NCI-H2081 (cell line): ENCODE measurements around the gene GPR3.

Experiments
- DNase-seq, 2 experiments: peaks; one replicate each; lab custom pipeline; 2025; lab: John Stamatoyannopoulos, UW

The GPR3 gene

DNA sequence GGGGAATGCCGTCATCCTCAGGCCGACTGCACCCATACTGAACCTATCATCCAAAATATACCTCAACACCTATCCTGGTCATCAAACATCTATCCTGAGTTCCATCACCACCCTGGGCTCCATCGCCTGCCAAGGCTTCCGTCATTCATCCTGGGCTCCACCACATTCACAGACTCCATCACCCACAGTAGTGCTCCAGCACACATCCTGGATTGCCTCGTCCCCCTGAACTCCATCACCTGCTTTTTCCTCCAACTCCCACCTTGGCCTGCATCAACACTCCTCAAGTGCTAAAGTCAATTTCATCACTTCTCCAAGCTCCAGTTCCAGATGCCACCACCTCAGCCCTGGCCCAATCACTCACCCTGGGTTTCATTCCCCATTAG, 33.5 kb upstream of the GPR3 start:
- DNase-seq = no peak

DNA sequence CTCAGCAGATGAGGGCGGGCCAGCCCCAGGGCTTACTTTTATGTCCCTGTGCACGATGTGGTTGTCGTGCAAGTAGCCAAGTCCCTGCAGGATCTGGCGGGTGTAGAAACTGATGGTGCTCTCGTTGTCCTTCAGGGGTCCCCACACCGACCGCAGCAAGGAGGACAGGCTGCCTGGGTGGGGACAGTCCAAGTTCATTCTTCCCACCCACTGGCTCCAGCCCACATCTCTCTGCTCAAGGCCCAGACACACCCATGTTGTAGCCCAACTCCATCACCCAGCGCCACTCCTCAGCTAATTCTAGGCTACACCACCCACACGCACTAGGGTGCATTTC, 32.6 kb upstream of the GPR3 start:
- no peak for DNase-seq

DNA sequence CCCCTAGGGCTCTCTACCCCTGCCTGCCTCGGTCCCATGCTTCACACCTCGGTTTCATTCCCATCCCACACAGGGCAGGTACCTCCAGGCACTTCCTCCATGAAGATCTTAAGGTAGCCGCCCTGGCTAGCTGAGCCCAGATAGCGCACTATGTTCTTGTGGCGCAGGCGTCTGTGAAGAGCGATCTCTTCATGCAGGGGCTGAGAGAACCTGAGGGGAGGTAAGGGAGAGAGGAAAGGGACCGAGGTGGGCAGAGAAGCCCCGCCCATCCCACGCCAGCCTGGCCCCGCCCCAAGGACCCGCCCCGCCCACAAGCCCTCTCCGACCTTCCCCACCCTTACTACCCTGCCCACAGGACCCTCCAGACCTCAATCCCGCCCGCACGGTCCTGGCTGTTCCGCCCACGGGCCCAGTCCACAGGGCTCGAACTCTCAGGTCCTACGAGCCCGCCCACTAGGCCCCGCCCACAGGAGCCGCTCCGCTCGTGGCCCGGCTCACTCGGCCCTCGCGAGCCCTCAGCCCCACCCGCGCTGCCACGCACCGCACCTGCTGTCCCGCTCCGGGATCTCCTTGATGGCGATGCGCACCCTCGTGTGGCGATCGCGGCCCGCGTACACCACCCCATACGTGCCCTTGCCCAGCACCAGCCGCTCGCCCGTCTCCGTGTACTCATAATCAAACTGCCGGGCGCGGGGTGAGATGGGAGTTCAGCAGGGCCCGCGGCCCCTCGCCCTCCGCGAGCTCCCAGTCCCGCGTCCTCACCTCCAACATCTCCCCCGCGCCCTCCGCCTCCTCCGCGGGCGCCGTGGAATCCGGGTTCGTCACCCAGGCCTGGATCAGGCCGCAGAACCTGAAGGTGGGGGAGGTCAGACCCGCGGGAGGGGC, 32.0 kb upstream of the GPR3 start:
- no peak for DNase-seq

DNA sequence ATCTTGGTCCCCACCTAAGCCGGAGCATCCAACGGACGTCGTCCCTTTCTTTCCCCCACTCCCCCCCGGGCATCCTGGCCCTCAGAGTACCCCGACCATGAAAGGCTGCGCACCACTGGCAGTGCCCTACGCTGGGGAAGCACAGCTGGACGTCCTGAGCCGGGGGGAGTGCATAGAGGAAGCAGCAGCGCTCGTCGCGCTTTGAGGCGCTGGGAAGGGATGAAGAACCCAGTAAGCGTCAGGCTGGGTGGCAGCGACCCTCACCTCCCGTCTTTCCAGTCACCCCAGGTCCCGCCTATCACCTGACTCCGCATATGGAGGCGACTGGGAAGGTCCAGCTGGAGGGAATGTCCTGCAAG, 31.4 kb upstream of the GPR3 start:
- no peak for DNase-seq

DNA sequence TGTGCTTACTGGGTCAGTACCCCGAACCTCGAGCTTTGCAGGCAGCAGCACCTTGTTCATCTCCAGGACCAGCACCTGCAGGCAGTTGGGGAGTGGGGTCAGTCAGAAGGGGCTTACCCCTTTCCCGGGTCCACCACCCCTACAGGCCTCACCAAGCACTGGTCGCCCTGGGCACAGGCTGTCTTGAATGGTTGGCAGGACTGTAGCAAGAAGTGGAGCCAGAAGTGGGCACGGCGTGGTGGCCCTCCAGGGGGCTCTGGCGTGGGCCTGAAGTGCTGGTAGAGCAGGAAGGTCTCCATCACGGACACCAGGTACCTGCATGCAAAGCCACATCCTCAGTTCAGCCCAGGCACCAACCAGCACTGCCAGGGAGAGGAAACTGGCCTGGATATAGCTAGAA, 30.9 kb upstream of the GPR3 start:
- DNase-seq = no peak

DNA sequence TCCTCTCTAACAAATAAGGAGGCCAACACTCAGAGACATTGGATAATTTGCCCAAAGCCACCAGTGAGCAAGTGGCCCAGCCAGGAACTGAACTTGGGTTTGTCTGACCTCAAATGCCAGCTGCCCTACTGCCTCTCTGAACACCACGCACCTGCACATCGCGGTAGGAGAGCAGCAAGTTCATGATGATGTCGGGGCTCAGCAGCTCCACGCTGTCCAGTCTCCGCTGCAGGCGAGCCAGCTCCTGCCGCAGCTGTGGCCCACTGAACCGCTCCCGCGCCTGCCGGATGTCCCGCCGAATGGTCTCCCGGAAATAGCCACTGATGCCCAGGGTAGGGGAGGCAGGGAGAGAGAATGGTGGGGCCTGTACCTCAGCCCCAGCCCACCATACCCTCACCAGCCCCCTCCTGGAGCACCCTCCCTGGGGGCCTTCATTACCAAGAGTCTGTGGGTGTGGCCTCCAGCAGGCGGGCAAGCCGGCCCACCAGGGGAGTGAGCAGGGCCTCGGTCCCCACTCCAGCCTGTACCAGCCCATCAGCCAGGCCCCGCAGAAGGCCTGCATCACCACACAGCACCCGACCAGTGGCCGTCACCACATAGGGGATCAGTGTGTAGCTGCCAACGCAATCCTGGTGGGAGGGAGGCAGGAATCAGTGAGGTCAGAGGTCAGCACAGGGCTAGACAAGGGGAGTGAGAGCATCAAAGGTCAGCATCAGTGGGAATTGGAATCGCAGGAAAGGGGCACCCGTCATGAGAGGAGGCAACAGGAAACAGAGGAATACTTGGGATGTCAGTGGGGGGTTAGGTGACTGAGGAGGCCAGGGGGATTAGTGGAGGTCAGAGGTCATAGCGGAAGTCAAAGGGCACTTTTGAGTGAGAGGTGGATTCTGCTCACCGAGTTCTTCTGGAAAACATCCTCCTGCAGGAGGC, 28.4 kb upstream of the GPR3 start:
- DNase-seq = no peak

DNA sequence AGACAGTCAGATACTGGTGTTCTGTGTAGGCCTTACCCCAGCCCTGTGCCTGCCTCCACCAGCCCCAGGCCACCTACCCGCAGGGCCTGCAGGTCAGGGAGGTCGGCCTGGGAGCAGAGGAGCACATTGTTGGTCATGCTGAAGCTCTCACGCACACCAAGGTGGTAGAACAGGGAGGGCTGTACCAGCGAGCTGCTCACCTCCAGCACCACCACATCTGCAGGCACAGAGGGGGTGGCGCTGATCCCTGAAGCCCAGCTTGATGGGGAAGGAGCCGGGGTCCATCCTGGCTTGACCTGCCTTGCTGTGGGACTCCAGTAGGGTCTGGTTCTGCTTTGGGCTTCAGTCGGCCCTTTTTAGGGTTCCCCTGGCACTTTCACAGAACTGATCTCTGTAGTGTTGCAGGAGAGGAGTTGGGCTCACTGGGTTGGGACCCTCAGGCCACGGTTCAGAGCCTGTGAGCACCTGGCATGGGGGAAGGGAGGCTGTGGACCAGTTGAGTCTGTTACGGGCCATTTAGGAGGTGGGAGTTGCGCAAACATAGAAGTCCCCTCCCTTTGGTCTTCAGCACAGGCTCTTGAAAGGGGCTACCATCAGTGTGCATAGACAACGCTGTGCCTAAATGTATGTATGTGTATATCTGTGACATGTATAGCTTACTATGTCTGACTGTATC, 27.6 kb upstream of the GPR3 start:
- DNase-seq = no peak

DNA sequence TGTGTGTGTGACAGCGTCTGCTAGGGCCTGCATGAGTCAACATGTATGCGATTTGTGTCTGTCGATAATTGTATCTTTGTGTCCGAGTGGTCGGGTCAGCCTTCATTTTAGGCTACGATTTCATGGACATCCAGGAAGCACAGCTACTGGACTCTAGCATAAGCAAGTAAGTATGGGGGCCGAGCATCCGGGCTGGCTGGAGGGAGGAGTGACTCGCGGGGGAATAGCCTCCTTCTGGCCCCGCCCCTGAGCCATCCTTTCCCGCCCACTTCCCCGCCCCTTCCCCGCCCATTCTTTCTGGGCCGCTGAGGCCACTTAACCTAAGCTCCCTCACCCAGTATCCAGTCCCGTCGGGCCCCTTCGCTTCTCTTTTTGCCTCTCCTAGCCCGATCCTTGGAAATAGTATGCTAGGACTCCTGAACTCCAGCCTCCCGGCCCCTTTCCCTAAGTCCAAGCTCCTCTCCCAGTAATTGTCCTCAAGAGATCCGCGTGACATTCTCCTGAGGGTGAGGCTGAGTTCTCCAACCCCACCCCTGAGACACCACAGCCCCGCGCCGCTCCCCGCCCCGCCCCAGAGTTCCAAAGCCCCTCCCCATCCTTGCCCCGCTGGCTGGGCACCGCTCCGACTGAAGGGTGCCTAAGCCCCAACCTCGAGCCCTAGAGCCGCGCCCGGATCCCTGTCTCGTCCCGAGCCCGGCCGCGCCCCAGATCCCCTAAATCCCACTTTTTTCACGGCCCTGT, 26.9 kb upstream of the GPR3 start:
- DNase-seq = peak; percentile 66 to 68

DNA sequence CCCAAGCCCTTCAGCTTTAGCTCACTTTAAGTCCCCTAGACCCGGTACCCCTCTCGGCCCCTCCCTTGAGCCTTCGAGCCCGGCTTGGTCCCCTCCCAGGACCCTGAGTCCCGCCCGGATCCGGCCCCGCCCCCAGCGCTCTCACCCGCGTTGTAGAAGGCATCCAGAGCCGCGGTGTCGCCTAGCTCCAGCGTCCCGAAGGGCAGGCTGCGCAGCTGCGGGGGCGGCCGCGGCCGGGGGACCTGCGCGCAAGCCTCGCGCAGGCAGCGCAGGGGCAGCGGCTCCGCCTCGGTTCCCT, 26.4 kb upstream of the GPR3 start:
- peak in 1 of 2 experiments; percentile 39 for DNase-seq

DNA sequence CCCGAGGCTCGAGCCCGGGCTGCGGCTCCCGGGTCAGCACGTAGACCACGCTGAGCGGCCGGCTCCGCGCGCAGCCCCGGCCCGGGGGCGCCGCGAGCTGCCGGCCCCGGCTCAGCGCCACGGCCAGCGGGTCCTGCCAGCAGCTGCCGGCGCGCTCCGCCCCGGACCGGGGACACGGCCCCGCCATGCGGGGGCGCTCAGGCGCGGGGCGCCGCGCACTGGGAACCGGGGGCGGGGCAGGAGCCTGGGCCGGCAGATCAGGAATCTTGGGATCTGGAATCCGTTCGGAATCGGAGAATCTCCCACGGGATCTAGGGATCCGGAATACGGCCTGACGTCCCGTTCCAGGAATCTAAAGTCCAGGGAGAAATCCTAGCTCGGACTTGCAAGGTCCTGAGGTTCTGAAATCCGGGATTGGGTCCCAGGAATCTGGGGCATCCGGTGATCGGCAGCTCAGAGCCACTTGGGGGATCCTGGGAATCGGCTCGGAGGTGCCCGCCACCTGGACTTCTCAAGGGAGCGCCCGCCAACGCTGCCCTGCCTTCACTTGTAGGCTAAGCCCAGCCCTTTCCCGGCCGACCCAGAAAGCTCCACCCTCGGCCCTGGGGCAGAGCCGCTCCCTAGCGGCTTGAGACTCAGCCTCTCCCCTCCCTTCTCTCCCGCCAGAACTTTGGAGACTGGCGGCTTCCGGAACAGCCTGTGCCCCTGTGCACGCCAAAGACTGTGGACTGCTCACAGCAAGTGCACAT, 25.8 kb upstream of the GPR3 start, which contains the start of gene MAP3K6:
Gene MAP3K6 (minus strand): TSS at position 551 of the 749 bp plus-strand sequence. CDS start 364 bp downstream, at position 187.
- DNase-seq = peak; percentile 20 to 39

DNA sequence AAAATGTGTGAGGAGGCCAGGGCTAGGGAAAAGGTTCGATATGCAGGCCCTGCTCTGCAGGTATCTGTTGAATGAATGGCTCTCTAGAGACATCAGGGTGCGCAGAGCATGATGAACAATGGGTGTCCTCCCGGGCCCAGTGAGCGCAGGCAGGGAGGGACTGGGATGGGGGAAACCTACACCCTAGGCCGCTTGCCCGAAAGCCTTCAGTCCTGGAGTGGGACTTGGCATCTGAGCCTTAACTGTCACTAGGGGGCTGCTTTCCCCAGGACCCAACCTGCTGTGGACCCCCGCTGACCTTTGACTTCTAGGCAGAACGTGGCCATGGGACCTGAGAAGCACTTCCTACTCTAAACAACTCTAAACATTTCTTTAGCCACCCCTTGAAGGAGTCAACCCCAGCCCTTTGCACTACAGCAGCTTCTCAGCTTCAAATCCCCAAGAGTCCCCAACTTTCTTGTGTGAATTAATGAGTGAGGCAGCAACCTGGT, 25.2 kb upstream of the GPR3 start:
- DNase-seq = no peak

DNA sequence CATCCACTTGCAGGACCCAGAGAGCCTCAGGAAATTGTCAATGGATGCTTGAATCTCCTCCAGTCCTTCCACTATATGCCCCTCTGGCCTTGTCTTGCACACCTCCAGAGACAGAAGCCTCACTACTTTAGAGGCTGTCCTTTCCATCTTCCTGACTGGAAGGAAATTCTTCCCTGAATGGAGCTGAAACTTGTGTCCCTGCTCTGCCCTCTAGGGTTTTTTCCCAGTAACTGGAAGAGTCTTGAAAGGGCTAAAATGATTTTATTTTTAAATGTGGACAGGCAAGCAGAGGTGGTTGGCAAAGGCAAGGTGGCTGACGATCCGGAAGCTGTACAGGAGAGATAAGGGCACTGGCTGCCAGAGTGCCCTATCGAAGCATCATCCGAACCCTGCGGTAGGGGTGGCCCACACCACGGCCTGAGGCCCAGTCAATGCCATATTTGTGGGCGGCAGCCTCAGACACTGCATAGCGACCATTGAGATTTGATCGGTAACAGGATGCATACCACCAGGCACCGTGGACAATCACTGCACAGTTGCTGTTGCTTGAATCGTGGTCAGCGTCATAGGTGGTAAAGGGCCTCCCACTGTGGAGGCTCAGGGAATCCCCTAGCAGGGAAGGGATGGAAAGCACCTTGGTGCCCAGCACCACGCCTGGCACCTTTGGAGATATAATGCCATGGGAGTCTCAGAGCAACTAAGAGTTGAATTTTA, 23.4 kb upstream of the GPR3 start:
- DNase-seq = no peak

DNA sequence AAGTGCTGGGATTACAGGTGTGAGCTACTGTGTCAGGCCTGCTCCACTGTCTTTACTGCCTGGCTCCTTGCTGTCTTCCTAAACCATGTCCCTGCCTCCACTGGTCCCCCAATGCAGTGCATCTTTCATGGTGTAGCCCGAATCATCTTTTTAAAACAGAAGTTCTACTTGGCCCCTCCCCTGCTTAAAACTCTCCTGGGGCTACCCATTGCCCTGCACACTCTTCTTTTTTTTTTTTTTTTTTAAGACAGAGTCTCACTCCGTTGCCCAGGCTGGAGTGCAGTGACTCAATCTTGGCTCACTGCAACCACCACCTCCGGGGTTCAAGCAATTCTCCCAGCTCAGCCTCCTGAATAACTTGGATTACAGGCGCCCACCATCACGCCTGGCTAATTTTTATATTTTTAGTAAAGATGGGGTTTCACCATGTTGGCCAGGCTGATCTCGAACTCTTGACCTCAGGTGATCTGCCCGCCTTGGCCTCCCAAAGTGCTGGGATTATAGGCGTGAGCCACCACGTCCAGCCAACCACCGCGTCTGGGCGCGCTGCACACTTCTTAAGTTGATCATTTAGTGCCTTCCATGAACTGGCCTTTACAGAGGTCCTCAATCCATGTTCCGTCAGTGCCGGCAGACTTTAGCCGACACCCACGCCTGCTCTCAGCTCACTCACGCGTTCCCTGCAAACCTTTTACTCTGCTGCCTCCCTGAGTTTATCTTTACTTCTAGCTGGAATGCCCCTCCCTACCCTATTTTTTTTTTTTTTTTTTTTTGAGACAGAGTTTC, 20.2 kb upstream of the GPR3 start:
- no peak for DNase-seq

DNA sequence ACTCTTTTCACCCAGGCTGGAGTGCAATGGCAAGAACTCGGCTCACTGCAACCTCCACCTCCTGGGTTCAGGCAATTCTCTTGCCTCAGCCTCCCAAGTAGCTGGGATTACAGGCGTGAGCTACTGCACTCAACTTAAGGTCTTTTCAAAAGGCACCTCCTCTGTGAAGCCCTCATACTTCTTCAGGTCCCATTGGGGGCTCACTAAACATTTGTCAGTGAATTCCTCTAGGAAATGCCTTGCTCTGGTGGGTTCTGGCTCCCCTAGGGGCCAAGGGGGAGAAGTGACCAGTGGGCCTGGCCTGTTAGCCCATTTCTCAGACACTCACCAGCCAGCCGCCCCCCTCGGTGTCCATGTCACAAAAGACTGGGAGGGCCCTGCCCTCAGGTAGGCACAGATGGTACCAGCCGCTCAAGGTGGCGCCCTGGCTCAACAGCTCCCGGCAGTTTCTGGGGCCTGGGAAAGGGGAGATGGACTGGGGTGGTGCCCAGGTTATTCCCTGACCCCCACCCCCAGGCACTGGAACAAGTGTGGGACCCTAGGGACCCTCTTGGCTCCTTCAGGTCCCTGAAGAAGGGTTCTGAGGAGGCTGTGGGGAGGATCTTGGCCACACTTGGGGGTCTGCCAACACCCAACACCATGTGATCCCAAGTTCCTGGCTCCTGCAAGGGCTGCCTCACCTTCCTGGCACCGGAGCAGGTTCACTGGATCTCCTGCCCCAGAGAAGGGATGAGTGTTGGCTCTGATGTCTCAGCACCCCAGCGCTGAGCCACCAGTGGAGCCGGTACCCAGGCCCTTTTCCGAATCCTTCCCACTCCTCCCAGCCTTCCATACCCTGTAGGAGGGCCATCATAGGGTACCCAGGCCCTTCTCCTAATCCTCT, 19.4 kb upstream of the GPR3 start:
- DNase-seq = no peak

DNA sequence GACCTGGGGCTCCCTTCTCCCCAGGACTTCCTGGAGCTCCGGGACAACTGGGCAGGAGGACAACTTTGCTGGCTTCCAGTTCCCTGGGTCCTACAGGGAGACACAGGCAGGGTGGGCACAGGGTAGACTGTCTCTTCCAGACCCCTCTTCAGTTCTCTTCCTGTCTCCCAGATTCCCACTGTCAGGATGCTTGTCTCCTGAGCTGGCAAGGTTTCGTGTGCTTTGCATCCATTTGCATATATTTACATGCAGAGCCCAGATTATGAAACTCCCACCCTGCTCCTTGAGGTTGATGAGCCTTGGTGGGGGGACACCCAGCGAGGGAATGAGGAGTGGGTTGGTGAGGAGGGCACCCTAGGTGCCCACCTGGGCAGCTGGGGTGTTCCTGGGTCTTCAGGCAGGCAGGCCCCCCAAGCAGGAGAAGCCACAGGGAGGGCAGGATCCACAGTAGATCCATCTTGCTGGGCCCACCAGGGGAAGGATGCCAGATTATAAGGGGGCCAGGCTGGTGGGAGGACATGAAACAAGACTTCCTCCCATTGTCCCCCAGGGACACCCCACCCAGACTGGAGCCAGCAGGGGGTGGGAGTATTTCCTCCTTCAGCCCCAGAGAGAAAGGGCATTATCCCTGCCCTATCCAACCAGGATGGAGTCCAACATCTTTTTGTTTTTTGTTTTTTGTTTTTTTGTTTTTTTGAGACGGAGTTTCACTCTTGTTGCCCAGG, 17.9 kb upstream of the GPR3 start, which contains the start of gene FCN3:
Gene FCN3 (minus strand): TSS at position 463 of the 725 bp plus-strand sequence. CDS start 6 bp downstream, at position 457.
- DNase-seq = no peak

DNA sequence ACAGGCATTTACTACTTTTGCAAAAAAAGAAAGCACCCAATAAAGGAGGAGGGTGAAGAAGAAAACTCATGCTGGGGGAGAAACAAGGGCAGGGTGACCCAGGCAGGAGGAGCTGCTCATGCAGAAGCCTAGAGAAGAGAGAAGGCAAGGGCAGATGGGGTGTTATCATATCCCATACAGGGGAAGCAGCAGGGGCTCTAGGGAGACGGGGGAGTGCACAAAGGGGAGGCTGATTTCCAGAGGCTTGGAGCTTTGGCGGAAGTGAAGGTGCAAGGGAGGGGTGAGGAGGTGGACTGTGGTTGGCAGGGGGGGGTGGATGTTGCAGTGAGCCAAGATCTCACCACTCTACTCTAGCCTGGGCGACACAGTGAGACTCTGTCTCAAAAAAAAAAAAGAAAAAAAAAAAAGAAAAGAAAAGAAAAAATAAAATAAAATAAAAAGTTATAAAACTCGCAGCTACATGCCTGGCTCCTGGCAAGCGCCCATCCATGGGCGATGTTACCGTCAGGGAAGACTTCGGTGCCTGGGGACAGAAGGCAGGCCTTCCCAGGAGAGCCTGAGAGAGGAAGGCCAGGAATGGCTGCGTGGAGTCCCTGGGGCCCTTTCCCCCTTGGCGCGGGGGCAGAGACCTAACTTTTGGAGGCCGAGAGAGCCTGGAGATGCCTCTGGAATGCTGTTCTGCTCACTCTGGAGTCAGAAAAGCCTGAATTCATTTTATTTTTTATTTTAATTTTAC, 14.5 kb upstream of the GPR3 start:
- no peak for DNase-seq

DNA sequence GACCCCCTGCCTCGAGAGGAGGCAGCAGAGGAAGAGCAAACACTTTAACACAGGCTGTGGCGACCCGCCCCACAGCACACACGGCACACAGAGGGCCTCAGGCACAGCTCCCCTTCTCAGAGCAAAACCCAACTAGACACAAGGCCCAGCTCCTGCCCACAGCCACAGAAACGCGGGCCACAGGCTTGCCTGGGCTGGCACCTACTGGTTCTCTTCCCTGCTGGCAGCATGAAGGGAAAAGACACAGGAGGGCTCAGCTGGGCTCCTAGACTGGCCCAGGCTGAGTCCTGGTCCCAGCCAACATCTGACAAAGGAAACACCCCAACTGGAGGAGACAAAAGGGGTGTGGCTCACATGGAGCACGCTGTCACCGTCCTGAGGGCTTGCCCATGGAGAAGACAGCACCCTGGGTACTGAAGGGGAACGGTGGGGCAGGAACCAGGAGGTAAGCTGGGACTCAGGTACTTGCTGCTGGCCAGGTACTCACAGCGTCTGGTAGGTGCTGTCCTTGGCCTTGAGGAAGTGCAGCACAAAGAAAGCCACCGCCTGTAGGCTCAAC, 12.8 kb upstream of the GPR3 start:
- no peak for DNase-seq
